A549 (cell line): ENCODE data around the gene MRM3. TPM values are rescaled to one million over a fixed set of nuclear protein-coding genes. Genes with fewer than 3 reads are reported as not detected.
"Not testable (repeated sequence)": the region's sequence is repeated elsewhere in the genome, so short reads cannot be mapped to it uniquely, and the experiment has no call there.

Experiments used
- ATAC-seq, 2 experiments: fragments of 200-7000 bp in 1 of 2; fragments of >200 bp in 1 of 2; cut with Nextera tagmentation in 1 of 2; cut with Tn5 transposase in 1 of 2; 3 replicates each; pipeline versions ENCODE4 v1.8.0 to v1.9.1; 2018 to 2020; ENCODE audit warnings: mild to moderate bottlenecking in 1 of 2, moderate library complexity in 1 of 2
- CTCF ChIA-PET: fragments of 300-600 bp; sonication (Branson Sonifier 250); formaldehyde crosslinking; extraction: SDS; loops from one replicate; lab custom pipeline; 2021; ENCODE audit warnings: antibody characterized with exemption, inconsistent platforms; lab: Yijun Ruan, JAX
- POLR2A ChIA-PET: fragments of 350-600 bp; formaldehyde crosslinking; extraction: SDS; loops from one replicate; lab custom pipeline; 2021; ENCODE audit warnings: antibody characterized with exemption, inconsistent platforms; lab: Yijun Ruan, JAX
- DNase-seq, 2 experiments: peaks; one replicate each; pipeline versions ENCODE4 v3.0.0 to v3.0.0-alpha.2; 2011 to 2016; ENCODE audit warnings: low read depth in 1 of 2, low spot score in 1 of 2
- FAIRE-seq: peaks from 2 replicates; lab custom pipeline; 2011; peaks lifted over from hg19 to GRCh38; lab: Jason Lieb, UNC
- H3K27ac ChIP-seq, 2 experiments: fragments of >200 bp; sonication (Bioruptor Twin); formaldehyde crosslinking; 3 replicates each; pipeline ENCODE4 v1.5.1; 2016 to 2017
- H3K4me1 ChIP-seq: fragments of >200 bp; sonication (Bioruptor Twin); formaldehyde crosslinking; 3 replicates; pipeline ENCODE4 v1.6.1; 2016
- H3K4me2 ChIP-seq: fragments of >200 bp; sonication (Bioruptor Twin); formaldehyde crosslinking; 3 replicates; pipeline ENCODE4 v1.6.1; 2016
- H3K4me3 ChIP-seq: fragments of >200 bp; sonication (Bioruptor Twin); formaldehyde crosslinking; 3 replicates; pipeline ENCODE4 v1.5.1; 2016
- H3K9me3 ChIP-seq: fragments of >200 bp; sonication (Bioruptor Twin); formaldehyde crosslinking; 3 replicates; pipeline ENCODE4 v1.6.1; 2016
- CBX2 ChIP-seq: fragments of 200-600 bp; sonication (generic); IDR thresholded peaks from 2 replicates; pipeline ENCODE4 v1.6.1; 2016; ENCODE audit warnings: low read depth, mild to moderate bottlenecking, borderline replicate concordance
- CHD4 ChIP-seq: fragments of 200-600 bp; sonication (generic); IDR thresholded peaks from 2 replicates; pipeline ENCODE4 v1.6.1; 2016; ENCODE audit warnings: antibody characterized with exemption, mild to moderate bottlenecking, borderline replicate concordance
- CTCF ChIP-seq: fragments of >200 bp; sonication (Bioruptor Twin); formaldehyde crosslinking; IDR thresholded peaks from 3 replicates; pipeline ENCODE4 v1.5.1; 2016
- ESRRA ChIP-seq: fragments of 150-350 bp; IDR thresholded peaks from 2 replicates; pipeline ENCODE4 v1.6.1; 2014; ENCODE audit warnings: mild to moderate bottlenecking, low read length, borderline replicate concordance
- FOSB ChIP-seq: fragments of 250-450 bp; sonication (Bioruptor Pico); IDR thresholded peaks from 2 replicates; pipeline ENCODE4 v1.5.0; 2020; ENCODE audit warnings: mild to moderate bottlenecking, moderate library complexity
- FOSL2 ChIP-seq, 2 experiments: fragments of 450-650 bp in 1 of 2; fragments of >200 bp in 1 of 2; sonication (Bioruptor Twin) in 1 of 2; formaldehyde crosslinking; IDR thresholded peaks; 2 replicates each; pipeline versions ENCODE4 v1.5.0 to v1.6.1; 2016 to 2020; ENCODE audit warnings: mild to moderate bottlenecking in 1 of 2, moderate library complexity in 1 of 2
- HDAC2 ChIP-seq: fragments of 200-600 bp; sonication (generic); IDR thresholded peaks from 2 replicates; pipeline ENCODE4 v1.6.1; 2016
- HOXA7 ChIP-seq: fragments of 250-450 bp; sonication (Bioruptor Pico); IDR thresholded peaks from 2 replicates; pipeline ENCODE4 v1.5.0; 2020; ENCODE audit warnings: mild to moderate bottlenecking, moderate library complexity
- HOXB13 ChIP-seq: fragments of 250-450 bp; sonication (Bioruptor Pico); IDR thresholded peaks from 2 replicates; pipeline ENCODE4 v1.5.0; 2020; ENCODE audit warnings: low read depth, mild to moderate bottlenecking, moderate library complexity
- HOXB5 ChIP-seq: fragments of 250-450 bp; sonication (Bioruptor Pico); IDR thresholded peaks from 2 replicates; pipeline ENCODE4 v1.5.0; 2020; ENCODE audit warnings: mild to moderate bottlenecking, moderate library complexity
- MAX ChIP-seq: IDR thresholded peaks from 2 replicates; pipeline ENCODE4 v1.6.1; 2012
- MAZ ChIP-seq: fragments of 150-350 bp; IDR thresholded peaks from 2 replicates; pipeline ENCODE4 v1.6.1; 2014; ENCODE audit warnings: antibody characterized with exemption, low read depth, low read length, borderline replicate concordance
- NR3C1 ChIP-seq: fragments of >200 bp; sonication (Bioruptor Twin); formaldehyde crosslinking; IDR thresholded peaks from 3 replicates; pipeline ENCODE4 v1.6.1; 2017
- POLR2AphosphoS2 ChIP-seq: conservative IDR thresholded peaks from 2 replicates; pipeline ENCODE4 v1.6.1; 2012; ENCODE audit warnings: low read length, improper control_type of control experiment, inconsistent platforms
- RAD21 ChIP-seq, 2 experiments: fragments of >200 bp in 1 of 2; sonication (Bioruptor Twin) in 1 of 2; formaldehyde crosslinking in 1 of 2; IDR thresholded peaks in 1 of 2; conservative IDR thresholded peaks in 1 of 2; 2 replicates in 1 of 2; 3 replicates in 1 of 2; pipeline ENCODE4 v1.6.1; 2012 to 2018; ENCODE audit warnings: inconsistent platforms in 1 of 2
- RCOR1 ChIP-seq: fragments of 150-350 bp; IDR thresholded peaks from 2 replicates; pipeline ENCODE4 v1.6.1; 2014; ENCODE audit warnings: antibody characterized with exemption, low read length, low read depth
- RNF2 ChIP-seq: fragments of 200-600 bp; sonication (generic); IDR thresholded peaks from 2 replicates; pipeline ENCODE4 v1.6.1; 2016; ENCODE audit warnings: low read depth, mild to moderate bottlenecking, antibody characterized with exemption, moderate library complexity, borderline replicate concordance
- SMC3 ChIP-seq: fragments of >200 bp; sonication (Bioruptor Twin); formaldehyde crosslinking; IDR thresholded peaks from 3 replicates; pipeline ENCODE4 v1.6.1; 2018; ENCODE audit warnings: inconsistent platforms
- ZNF302 ChIP-seq: fragments of 250-450 bp; sonication (Bioruptor Pico); IDR thresholded peaks from 2 replicates; pipeline ENCODE4 v1.9.0; 2021; ENCODE audit warnings: inconsistent platforms, mild to moderate bottlenecking, moderate library complexity
- ZSCAN20 ChIP-seq: fragments of 250-450 bp; sonication (Bioruptor Pico); IDR thresholded peaks from 2 replicates; pipeline ENCODE4 v1.8.0; 2022; ENCODE audit warnings: mild to moderate bottlenecking, moderate library complexity
- WGBS: methylation state at CpG from one replicate; pipeline ENCODE4 v1.1.6; 2017; ENCODE audit errors: missing lambda C conversion rate; 5-methylcytosine and 5-hydroxymethylcytosine counted together
- polyA plus RNA-seq, 4 experiments: library from polyadenylated mRNA; depleted of rRNA in 3 of 4; stranded (reverse); fragments of >200 nt; fragmentation: RNase III in 1 of 4; extraction: RNeasy Plus Mini Kit Qiagen cat#74134 plus additional on column Dnase treatment in 1 of 4; gene quantifications; 2 replicates in 3 of 4; 3 replicates in 1 of 4; pipeline ENCODE4 v1.2.3, GENCODE V29; 2011 to 2017

Gene MRM3
- polyA plus RNA-seq, 2 of the 4 experiments (the other 2 are of a cell fraction): 38.8 to 47.1 TPM

GRCh38 chr17:790874-791247 lies 8.7 kb downstream of the MRM3 start:
- H3K27ac ChIP-seq, FAIRE-seq, DNase-seq, H3K4me1 ChIP-seq, H3K9me3 ChIP-seq, H3K4me2 ChIP-seq, ATAC-seq, H3K4me3 ChIP-seq: not testable (repeated sequence)
- POLR2A ChIA-PET: interaction anchor here (0.6 to 1.4 kb wide), 2 partner anchors 9 to 126 kb away, joined by 4 to 6 read pairs; partner anchors contain the start of genes GLOD4 and MRM3
- CTCF ChIA-PET: interaction anchor here (0.6 to 19.5 kb wide), 8 partner anchors 9 to 208 kb away, joined by 3 to 428 read pairs (median 5); partner anchors contain the start of genes GLOD4, MRM3, NXN and TIMM22
- WGBS: 99% methylated on average over 10 of the region's 12 CpGs

- Histone ChIP-seq H3K4me2 (no peak overlapping the region), H3K9me3 (no peaks in the 10 kb centered on the region), H3K4me1 (peaks cover 7% of the 10 kb centered on the region), H3K4me3 (no peak overlapping the region), H3K27ac (no peak overlapping the region)
- TF ChIP-seq ZNF302 (CRISPR knock-in tag): no peak
- TF ChIP-seq NR3C1: no peak
- TF ChIP-seq POLR2AphosphoS2: no peak
- TF ChIP-seq MAX: no peak
- TF ChIP-seq HOXA7: no peak
- no peak for TF ChIP-seq RNF2
- TF ChIP-seq HDAC2: no peak
- TF ChIP-seq FOSL2 (IDR thresholded peaks at IDR 0.05): no peak
- TF ChIP-seq FOSL2 (CRISPR knock-in tag; IDR thresholded peaks at IDR 0.05): no peak
- TF ChIP-seq CBX2: no peak
- TF ChIP-seq FOSB (CRISPR knock-in tag): no peak
- no peak for TF ChIP-seq RAD21 (conservative IDR thresholded peaks at IDR 0.05 in 1 of 2, IDR thresholded peaks at IDR 0.05 in 1 of 2)
- no peak for TF ChIP-seq CHD4
- no peak for TF ChIP-seq RCOR1
- no peak for TF ChIP-seq HOXB13 (CRISPR knock-in tag)
- TF ChIP-seq HOXB5 (CRISPR knock-in tag): no peak
- no peak for FAIRE-seq
- CTCF ChIA-PET: interaction anchor here (0.7 to 19.5 kb wide), 14 partner anchors 10 to 380 kb away, joined by 3 to 428 read pairs (median 3); partner anchors contain the start of genes GLOD4, MRM3, NXN and TIMM22
- POLR2A ChIA-PET: interaction anchor here (1.4 kb wide), 1 partner anchor 10 kb away, joined by 6 read pairs; the partner anchor contains the start of genes GLOD4 and MRM3
- no peak for DNase-seq
- WGBS: 93% methylated on average over 19 of the region's 19 CpGs
- no peak for ATAC-seq
Measured at GRCh38 chr17:791829-792228, 9.7 kb downstream of the MRM3 start.

GRCh38 chr17:792277-792676 lies 10.1 kb downstream of the MRM3 start:
- Histone ChIP-seq H3K4me3 (no peak overlapping the region), H3K27ac (no peak overlapping the region), H3K9me3 (no peaks in the 10 kb centered on the region), H3K4me1 (peaks cover 7% of the 10 kb centered on the region), H3K4me2 (no peak overlapping the region)
- CTCF ChIA-PET: interaction anchor here (0.9 to 19.5 kb wide), 12 partner anchors 10 to 380 kb away, joined by 3 to 428 read pairs (median 3); partner anchors contain the start of genes GLOD4, MRM3, NXN and TIMM22
- DNase-seq (peak; percentile 31 to 51), FAIRE-seq (no peak), ATAC-seq (peak; percentile 33 to 34; a peak in 3 of 6 replicates)
- POLR2A ChIA-PET: interaction anchor here (1.4 kb wide), 1 partner anchor 11 kb away, joined by 6 read pairs; the partner anchor contains the start of genes GLOD4 and MRM3
- TF ChIP-seq RNF2 (no peak), RCOR1 (no peak), FOSB (CRISPR knock-in tag) (no peak), ZSCAN20 (no peak), MAZ (no peak)
- 75% methylated on average over 9 of the region's 9 CpGs for WGBS

- 22% methylated on average over 18 of the region's 18 CpGs for WGBS
- peak overlapping the region in 1 of 2 experiments; percentile 17; a peak in 2 of 6 replicates for H3K27ac ChIP-seq
- H3K4me3 ChIP-seq: no peak overlapping the region
- ChIA-PET CTCF (interaction anchor here (0.6 to 19.5 kb wide), 39 partner anchors 9 to 590 kb away, joined by 3 to 428 read pairs (median 4); partner anchors contain the start of genes GLOD4, MRM3, NXN and TIMM22), POLR2A (interaction anchor here (0.8 to 2.2 kb wide), 3 partner anchors 185 to 202 kb away, joined by 4 to 17 read pairs (median 4); partner anchors contain the start of genes NXN and TIMM22)
- FAIRE-seq: peak; percentile 46
- TF ChIP-seq CTCF (peak; percentile 92), SMC3 (peak; percentile 99), MAX (peak; percentile 67), RAD21 (conservative IDR thresholded peaks at IDR 0.05 in 1 of 2, IDR thresholded peaks at IDR 0.05 in 1 of 2) (peak; percentile 97 to 98), ESRRA (no peak), ZNF302 (CRISPR knock-in tag) (no peak), MAZ (peak; percentile 61; the same call in 1 of the 2 replicates)
- peak; percentile 79 to 87 for DNase-seq
- H3K4me2 ChIP-seq: peak overlapping the region; percentile 12; the same call in 2 of the 3 replicates
- peaks cover 7% of the 10 kb centered on the region for H3K4me1 ChIP-seq
- no peaks in the 10 kb centered on the region for H3K9me3 ChIP-seq
- peak; percentile 65 to 80 for ATAC-seq
Measured at GRCh38 chr17:794876-795275, 12.7 kb downstream of the MRM3 start.
